ENCODE results near the gene DARS1.

Gene DARS1

GRCh38 chr2:135876066-135876711 is 109.2 kb downstream of the DARS1 start, which contains the start of gene MCM6:
MCM6 (minus strand) TSS chr2:135876443; CDS start chr2:135876365, 78 bp downstream.
- FAIRE-seq, result peak; percentile 98

- FAIRE-seq, result no peak
These were observed 109.8 kb downstream of the DARS1 start for GRCh38 chr2:135875491-135876065.

- FAIRE-seq, result no peak
These were observed 110.6 kb downstream of the DARS1 start for GRCh38 chr2:135874777-135875365.

GRCh38 chr2:135870571-135870970 is 114.9 kb downstream of the DARS1 start:
- FAIRE-seq, result no peak

GRCh38 chr2:135863233-135863632 is 122.2 kb downstream of the DARS1 start:
- no peak for FAIRE-seq

- no peak for FAIRE-seq
These were observed 122.7 kb downstream of the DARS1 start for GRCh38 chr2:135862718-135863117.
